RPMI7951 (cell line): ENCODE data around the gene MAGED2. TPM values are rescaled to one million over a fixed set of nuclear protein-coding genes. Genes with fewer than 3 reads are reported as not detected.
"Not testable (repeated sequence)": the region's sequence is repeated elsewhere in the genome, so short reads cannot be mapped to it uniquely, and the experiment has no call there.

Experiments
- DNase-seq: peaks from one replicate; pipeline ENCODE4 v3.0.0-alpha.2; 2012; ENCODE audit warnings: low read depth
- total RNA-seq: library from RNA; depleted of rRNA; stranded (reverse); fragments of >200 nt; shearing (Covaris generic); gene quantifications from 2 replicates; pipeline ENCODE4 v1.2.3, GENCODE V29; 2014; rRNA removed

Gene MAGED2
- total RNA-seq, 1 experiment from 2014 or later = 189 TPM

DNA sequence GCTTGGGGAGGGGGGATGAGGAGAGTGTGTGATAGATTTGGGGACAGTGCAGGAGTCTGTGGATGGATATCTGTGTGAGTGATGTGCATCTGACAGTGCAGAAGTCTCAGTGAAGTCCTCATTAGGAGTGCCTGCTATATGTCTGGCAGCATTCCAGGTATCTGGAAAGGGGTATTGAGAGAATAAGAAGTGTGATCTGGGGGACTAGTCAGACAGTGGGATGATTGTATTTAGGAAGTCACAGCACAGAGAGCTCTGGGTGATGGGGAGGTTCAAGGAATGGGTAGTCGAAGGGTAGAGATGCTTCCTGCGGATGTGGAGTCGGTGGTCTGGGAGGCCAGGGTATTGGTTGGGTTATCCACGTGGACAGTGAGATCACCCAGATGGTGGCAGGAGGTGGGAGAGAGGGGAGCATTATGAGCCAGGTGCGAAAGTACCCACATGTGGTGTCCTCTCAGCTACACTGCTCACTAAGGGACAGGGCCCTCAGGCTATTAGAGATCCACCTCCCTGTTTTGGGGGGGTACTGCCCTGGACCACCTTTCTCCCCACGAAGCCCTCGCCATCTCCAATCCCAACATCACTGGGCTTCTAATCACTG lies 9.8 kb downstream of the MAGED2 start:
- no peak for DNase-seq

GRCh38 chrX:54818221-54818620 lies 10.7 kb downstream of the MAGED2 start:
- no peak for DNase-seq

DNA sequence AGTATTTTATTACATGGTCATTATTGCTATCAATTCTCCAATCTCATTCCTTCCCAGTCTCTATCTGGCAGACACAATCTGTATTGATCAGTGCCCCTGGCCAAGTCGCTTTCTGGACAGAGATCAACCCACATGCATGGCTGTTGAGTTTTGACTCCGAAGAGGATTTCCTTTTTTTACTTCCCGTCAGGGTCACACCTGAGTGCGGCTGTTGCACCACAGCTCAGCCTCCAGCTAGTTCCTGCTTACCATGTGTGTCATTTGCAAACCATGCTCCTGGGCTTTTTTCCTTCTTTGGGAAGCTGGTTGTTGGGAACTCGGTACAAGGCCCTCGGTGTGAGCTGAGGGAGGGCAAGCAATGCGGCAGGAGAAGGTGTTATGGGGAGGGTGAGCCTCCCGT lies 11.7 kb downstream of the MAGED2 start:
- DNase-seq = no peak

DNA sequence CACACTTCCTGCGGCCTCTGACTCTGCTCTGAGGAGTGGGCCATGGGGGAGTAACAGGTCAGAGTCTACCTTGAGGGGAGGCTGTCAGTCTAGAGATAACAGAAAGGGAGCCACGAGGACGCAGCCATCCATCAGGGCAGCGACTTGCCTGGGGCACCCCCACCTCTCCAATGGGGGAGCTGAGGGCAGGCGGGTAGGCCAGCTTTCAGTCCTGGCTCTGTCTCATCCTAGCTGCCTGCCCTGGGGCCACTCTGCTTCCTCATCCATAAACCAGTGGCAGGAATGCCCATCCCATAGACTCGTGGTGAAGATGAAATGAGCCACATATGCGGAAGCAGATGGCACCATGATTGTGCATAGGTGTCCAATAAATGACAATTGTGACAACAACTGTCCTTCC lies 13.2 kb downstream of the MAGED2 start:
- DNase-seq = no peak

GRCh38 chrX:54821310-54821709 lies 13.8 kb downstream of the MAGED2 start:
- no peak for DNase-seq

DNA sequence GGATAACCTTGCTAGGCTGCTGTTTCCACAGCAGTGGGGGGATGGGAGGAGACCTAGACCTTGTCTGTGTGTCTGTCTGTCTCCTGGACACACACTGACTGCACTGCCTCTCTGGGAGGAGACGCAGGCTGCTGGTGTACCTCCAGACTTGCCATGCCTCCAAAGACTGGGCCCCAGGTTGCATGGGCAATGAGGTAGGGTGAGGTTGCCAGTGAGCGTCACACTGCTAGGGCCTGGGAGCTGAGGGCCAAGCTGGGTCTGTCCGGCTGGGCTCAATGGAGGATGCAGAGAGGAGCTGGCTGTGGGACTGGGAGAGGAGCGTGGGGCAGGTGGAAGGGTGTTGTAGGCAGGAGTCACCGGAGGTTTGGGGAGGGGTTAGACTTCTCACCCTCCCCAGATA lies 16.6 kb downstream of the MAGED2 start:
- no peak for DNase-seq

DNA sequence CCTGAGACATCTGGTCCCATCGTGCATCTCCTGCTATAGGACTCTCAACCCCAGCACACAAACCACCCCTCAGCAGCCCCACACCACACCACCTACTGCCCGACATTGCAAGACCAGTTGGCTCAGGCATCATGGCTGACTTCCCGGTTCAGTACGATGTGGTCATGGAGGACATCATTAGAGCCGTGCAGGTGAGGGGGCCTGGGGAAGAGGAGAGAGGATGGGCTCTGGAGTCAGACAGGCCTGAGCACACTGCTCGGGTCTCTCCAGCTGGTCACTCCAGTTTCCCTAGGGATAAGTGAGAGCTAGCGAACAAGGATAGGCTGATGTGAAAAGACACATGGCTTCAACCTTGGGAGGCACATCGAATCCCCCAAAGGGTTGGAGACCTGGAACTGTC lies 17.2 kb downstream of the MAGED2 start:
- DNase-seq = no peak

DNA sequence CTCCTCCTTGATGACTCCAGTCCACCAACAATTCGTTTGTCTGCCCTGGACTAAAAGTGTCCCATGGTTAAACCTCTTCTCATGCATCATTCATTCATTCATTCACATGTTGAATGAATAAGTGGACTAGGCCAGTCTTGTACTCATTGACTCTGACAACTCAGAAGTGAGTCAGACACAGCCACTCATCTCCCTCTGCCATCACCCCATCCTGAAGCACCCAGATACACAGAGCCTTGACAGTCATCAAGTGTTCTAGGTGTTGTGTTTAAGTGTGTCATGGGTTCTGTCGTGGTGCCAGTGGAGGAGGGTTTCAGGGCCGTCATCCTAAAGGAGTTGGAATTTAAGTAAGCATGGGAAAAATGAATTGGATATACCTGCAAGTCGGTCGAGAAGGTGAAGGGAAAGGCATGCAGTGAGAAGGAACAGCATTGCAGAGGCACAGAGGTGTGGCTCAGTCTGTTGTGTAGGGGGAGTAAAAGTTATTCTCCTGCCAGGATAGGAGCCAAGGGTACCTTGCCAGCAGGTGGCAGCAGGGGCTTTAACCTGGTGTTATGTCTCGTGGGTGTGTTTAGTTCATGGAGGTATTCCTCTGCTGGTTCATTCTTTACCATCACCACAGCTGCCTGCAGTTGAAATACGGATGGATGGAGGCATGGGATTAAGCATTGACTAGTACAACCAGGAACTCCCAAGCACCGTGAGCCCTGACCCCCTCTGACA lies 18.3 kb downstream of the MAGED2 start:
- DNase-seq = no peak

DNA sequence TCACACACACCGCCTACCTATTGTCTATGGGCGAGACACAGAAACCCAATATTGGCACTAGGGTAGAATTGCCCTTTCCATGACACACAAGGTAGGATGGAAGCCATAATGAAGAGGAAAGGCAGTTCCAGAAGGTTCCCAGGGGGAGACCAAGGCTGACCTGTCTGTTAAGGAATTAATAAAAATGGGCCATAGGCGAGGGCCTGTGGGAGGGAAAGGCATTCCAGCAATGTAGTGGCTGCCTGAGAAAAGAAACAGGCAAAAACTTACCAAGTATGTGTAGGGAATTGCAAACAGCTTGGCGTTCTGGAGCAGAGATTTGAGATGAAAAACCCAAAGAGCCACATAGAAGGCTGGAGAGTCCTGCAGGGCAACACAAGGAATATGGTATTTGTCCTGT lies 19.1 kb downstream of the MAGED2 start:
- no peak for DNase-seq

DNA sequence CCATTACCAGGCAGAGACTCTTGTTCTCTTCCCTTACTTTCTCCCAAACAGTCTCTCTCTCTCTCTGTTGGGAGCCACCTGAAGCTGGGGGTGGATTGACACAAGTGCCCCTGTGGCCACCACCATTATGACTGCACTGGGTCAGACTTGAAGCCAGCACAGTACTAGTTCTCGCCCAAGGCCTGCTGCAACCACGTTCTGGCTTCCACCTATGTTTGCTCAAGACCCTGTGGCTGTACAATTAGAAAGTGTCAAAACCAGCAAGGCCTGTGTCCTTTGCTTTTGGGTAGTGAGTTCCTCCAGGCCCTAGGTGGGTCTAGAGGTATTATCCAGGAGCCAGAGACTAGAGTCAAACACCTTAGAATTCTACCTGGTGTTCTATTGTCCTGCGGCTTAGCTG lies 31.0 kb downstream of the MAGED2 start:
- no peak for DNase-seq

GRCh38 chrX:54841184-54841874 lies 33.8 kb downstream of the MAGED2 start:
- not testable (repeated sequence) for DNase-seq

GRCh38 chrX:54842607-54843006 lies 35.1 kb downstream of the MAGED2 start:
- DNase-seq = no peak

DNA sequence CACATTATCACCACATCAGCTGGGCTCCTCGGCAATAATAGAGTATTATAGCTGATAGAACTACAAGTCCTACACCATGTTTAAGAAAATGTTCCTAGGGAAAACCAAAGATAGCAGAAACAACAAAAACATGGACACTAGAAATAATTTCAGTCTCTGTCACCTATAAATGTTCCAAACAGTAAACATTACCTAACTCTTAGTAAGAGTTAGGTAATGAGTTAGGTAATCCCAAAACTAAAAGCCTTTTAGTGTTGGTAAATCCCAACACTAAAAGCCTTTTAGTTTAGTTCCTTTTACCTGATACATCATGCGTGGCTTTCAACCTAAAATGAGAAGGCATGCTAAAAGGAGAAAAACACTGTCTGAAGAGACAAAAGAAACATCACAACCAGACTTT lies 35.5 kb downstream of the MAGED2 start:
- DNase-seq = no peak

DNA sequence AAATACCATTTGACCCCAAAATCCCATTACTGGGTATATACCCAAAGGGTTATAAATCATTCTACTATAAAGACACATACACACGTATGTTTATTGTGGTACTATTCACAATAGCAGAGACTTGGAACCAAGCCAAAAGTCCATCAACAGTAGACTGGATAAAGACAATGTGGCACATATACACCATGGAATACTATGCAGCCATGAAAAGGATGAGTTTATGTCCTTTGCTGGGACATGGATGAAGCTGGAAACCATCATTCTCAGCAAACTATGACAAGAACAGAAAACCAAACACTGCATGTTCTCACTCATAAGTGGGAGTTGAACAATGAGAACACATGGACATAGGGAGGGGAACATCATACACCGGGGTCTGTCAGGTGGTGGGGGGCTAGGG lies 40.2 kb downstream of the MAGED2 start:
- DNase-seq = not testable (repeated sequence)

DNA sequence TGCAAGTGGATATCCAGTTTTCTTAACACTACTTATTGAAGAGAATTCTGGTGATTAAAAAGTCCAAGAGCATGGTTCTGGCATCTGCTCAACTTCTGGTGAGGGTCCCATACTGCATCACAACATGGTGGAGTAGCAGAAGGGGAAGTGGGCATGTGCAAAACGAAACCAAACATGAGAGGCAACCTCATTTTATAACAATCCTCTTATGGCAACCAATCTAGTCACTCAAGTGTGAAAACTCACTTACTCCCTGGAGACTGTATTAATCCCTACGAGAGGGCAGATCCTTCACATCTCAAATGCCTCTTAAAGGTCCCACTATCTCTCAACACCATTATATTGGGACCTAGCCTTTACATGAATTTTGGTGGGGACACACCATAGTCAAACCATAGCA lies 57.7 kb downstream of the MAGED2 start:
- DNase-seq = no peak

Other genes with a start within 250 kb of the MAGED2 start
- 1.2 TPM in 2 replicates for gene ITIH6, start 9.5 kb upstream of the MAGED2 start, total RNA-seq
- gene TRO, start 113.1 kb downstream of the MAGED2 start, total RNA-seq = 9.9 and 15.0 TPM in 2 replicates
- 0.20 TPM in 1 of 2 replicates, not detected in the other for gene PFKFB1, start 186.4 kb downstream of the MAGED2 start, total RNA-seq
- gene APEX2, start 192.6 kb downstream of the MAGED2 start, total RNA-seq = 22.5 and 29.3 TPM in 2 replicates
- gene ALAS2, start 223.2 kb downstream of the MAGED2 start, total RNA-seq = not detected in 2 replicates